ENCODE results near the gene TBC1D10B.

Gene TBC1D10B

DNA sequence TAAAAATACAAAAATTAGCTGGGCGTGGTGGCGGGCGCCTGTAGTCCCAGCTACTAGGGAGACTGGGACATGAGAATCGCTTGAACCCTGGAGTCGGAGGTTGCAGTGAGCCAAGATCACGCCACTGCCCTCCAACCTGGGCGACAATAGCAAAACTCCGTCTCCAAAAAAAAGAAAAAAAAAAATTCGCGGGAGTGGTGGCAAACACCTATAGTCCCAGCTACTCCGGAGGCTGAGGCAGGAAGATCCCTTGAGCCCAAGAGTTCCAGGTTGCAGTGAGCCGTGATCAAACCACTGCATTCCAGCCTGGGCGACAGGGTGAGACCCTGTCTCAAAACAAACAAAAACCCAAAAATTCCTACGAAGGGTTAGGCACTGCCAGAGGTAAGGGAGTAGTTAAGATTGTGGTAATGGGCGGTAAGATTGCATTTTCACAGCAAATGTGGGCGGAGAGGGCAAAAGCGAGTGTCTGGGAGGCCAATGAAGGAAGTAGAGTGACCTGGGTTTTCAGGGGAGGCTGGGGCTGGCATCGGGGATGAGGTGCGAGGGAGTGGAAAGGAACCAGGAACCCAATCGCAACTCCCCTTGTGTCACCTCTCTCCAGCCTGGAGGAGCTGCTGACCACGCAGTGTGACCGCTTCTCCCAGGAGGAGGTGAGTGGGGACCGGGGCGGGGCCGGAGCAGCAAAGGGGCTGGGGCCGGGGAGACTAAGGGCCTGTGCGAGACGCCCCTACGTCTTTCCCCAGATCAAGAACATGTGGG lies 6.9 kb upstream of the TBC1D10B start:
- peak overlapping the region; percentile 97 for H3K27ac ChIP-seq (ENCODE audit: extremely low read depth, low read depth, low read length)
- no peaks in the 10 kb centered on the region for H3K9me3 ChIP-seq (ENCODE audit: control insufficient read depth, insufficient read depth, low read depth, low read length)
- H3K36me3 ChIP-seq (ENCODE audit: control insufficient read depth in 2 of 2, insufficient read depth in 1 of 2, low read length in 2 of 2): peaks cover 0 to 8% of the 10 kb centered on the region in 2 experiments; a peak in 1 of 3 replicates
- peak overlapping the region; percentile 68 for H3K4me3 ChIP-seq (ENCODE audit: low read depth, low read length)
- no peaks in the 10 kb centered on the region for H3K4me1 ChIP-seq (ENCODE audit: control insufficient read depth, insufficient read depth, low read length)
- ChIA-PET CTCF (interaction anchor here (0.6 to 1.5 kb wide), 7 partner anchors 8 to 265 kb away, joined by 3 to 5 read pairs (median 3); partner anchors contain the start of gene ZNF48), POLR2A (interaction anchor here (0.6 to 3.2 kb wide), 9 partner anchors 8 to 404 kb away, joined by 3 to 19 read pairs (median 3); partner anchors contain the start of genes DCTPP1, TAOK2, ZNF48 and ZNF689)
- TF ChIP-seq ZNF654 (tag by site-specific recombination; IDR thresholded peaks at IDR 0.05; ENCODE audit: low read depth) (no peak), SETDB1 (IDR thresholded peaks at IDR 0.05; ENCODE audit: insufficient read length, low read length) (no peak), ZBTB20 (tag by site-specific recombination; IDR thresholded peaks at IDR 0.05) (peak; percentile 41; the same call in 1 of the 2 replicates), ZNF585B (tag by site-specific recombination; IDR thresholded peaks at IDR 0.05) (no peak), ZIC2 (tag by site-specific recombination; IDR thresholded peaks at IDR 0.05) (no peak), ZNF335 (tag by site-specific recombination; conservative IDR thresholded peaks at IDR 0.05) (peak; percentile 16; the same call in 1 of the 2 replicates), MYNN (tag by site-specific recombination; IDR thresholded peaks at IDR 0.05; ENCODE audit: borderline replicate concordance) (no peak), GLI4 (tag by site-specific recombination; IDR thresholded peaks at IDR 0.05) (0 out of 2 replicates have a peak, but pooled peaks have one; percentile 59), ZNF776 (tag by site-specific recombination; IDR thresholded peaks at IDR 0.05; ENCODE audit: borderline replicate concordance) (no peak), SP7 (tag by site-specific recombination; IDR thresholded peaks at IDR 0.05) (0 out of 2 replicates have a peak, but pooled peaks have one; percentile 44), ZNF394 (tag by site-specific recombination; IDR thresholded peaks at IDR 0.05; ENCODE audit: borderline replicate concordance) (peak; percentile 58; the same call in 1 of the 2 replicates), ZNF571 (tag by site-specific recombination; IDR thresholded peaks at IDR 0.05) (no peak), ZNF830 (tag by site-specific recombination; IDR thresholded peaks at IDR 0.05; ENCODE audit: low read depth) (no peak), ZNF623 (tag by site-specific recombination; IDR thresholded peaks at IDR 0.05) (peak; percentile 49), EGR2 (tag by site-specific recombination; IDR thresholded peaks at IDR 0.05; ENCODE audit: low read depth) (peak; percentile 89), ZNF837 (tag by site-specific recombination; IDR thresholded peaks at IDR 0.05) (no peak), ZNF843 (tag by site-specific recombination; IDR thresholded peaks at IDR 0.05) (0 out of 2 replicates have a peak, but pooled peaks have one; percentile 1), ZBTB48 (tag by site-specific recombination; IDR thresholded peaks at IDR 0.05) (peak; percentile 81)
- TF ChIP-seq, protein P1, sequence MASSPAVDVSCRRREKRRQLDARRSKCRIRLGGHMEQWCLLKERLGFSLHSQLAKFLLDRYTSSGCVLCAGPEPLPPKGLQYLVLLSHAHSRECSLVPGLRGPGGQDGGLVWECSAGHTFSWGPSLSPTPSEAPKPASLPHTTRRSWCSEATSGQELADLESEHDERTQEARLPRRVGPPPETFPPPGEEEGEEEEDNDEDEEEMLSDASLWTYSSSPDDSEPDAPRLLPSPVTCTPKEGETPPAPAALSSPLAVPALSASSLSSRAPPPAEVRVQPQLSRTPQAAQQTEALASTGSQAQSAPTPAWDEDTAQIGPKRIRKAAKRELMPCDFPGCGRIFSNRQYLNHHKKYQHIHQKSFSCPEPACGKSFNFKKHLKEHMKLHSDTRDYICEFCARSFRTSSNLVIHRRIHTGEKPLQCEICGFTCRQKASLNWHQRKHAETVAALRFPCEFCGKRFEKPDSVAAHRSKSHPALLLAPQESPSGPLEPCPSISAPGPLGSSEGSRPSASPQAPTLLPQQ (tag by site-specific recombination; IDR thresholded peaks at IDR 0.05): peak; percentile 8; the same call in 1 of the 2 replicates
- TF ChIP-seq, protein P2, sequence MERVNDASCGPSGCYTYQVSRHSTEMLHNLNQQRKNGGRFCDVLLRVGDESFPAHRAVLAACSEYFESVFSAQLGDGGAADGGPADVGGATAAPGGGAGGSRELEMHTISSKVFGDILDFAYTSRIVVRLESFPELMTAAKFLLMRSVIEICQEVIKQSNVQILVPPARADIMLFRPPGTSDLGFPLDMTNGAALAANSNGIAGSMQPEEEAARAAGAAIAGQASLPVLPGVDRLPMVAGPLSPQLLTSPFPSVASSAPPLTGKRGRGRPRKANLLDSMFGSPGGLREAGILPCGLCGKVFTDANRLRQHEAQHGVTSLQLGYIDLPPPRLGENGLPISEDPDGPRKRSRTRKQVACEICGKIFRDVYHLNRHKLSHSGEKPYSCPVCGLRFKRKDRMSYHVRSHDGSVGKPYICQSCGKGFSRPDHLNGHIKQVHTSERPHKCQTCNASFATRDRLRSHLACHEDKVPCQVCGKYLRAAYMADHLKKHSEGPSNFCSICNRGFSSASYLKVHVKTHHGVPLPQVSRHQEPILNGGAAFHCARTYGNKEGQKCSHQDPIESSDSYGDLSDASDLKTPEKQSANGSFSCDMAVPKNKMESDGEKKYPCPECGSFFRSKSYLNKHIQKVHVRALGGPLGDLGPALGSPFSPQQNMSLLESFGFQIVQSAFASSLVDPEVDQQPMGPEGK (tag by site-specific recombination; IDR thresholded peaks at IDR 0.05): peak; percentile 85; the same call in 1 of the 2 replicates
- TF ChIP-seq, protein P3, sequence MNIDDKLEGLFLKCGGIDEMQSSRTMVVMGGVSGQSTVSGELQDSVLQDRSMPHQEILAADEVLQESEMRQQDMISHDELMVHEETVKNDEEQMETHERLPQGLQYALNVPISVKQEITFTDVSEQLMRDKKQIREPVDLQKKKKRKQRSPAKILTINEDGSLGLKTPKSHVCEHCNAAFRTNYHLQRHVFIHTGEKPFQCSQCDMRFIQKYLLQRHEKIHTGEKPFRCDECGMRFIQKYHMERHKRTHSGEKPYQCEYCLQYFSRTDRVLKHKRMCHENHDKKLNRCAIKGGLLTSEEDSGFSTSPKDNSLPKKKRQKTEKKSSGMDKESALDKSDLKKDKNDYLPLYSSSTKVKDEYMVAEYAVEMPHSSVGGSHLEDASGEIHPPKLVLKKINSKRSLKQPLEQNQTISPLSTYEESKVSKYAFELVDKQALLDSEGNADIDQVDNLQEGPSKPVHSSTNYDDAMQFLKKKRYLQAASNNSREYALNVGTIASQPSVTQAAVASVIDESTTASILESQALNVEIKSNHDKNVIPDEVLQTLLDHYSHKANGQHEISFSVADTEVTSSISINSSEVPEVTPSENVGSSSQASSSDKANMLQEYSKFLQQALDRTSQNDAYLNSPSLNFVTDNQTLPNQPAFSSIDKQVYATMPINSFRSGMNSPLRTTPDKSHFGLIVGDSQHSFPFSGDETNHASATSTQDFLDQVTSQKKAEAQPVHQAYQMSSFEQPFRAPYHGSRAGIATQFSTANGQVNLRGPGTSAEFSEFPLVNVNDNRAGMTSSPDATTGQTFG (tag by site-specific recombination; IDR thresholded peaks at IDR 0.05; ENCODE audit: borderline replicate concordance): peak; percentile 55; the same call in 1 of the 2 replicates
- TF ChIP-seq, protein P4, sequence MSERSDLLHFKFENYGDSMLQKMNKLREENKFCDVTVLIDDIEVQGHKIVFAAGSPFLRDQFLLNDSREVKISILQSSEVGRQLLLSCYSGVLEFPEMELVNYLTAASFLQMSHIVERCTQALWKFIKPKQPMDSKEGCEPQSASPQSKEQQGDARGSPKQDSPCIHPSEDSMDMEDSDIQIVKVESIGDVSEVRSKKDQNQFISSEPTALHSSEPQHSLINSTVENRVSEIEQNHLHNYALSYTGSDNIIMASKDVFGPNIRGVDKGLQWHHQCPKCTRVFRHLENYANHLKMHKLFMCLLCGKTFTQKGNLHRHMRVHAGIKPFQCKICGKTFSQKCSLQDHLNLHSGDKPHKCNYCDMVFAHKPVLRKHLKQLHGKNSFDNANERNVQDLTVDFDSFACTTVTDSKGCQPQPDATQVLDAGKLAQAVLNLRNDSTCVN (tag by site-specific recombination; optimal IDR thresholded peaks at IDR 0.05): no peak
- TF ChIP-seq, protein P5, sequence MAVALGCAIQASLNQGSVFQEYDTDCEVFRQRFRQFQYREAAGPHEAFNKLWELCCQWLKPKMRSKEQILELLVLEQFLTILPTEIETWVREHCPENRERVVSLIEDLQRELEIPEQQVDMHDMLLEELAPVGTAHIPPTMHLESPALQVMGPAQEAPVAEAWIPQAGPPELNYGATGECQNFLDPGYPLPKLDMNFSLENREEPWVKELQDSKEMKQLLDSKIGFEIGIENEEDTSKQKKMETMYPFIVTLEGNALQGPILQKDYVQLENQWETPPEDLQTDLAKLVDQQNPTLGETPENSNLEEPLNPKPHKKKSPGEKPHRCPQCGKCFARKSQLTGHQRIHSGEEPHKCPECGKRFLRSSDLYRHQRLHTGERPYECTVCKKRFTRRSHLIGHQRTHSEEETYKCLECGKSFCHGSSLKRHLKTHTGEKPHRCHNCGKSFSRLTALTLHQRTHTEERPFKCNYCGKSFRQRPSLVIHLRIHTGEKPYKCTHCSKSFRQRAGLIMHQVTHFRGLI (tag by site-specific recombination; IDR thresholded peaks at IDR 0.05): no peak
- TF ChIP-seq, protein P6, sequence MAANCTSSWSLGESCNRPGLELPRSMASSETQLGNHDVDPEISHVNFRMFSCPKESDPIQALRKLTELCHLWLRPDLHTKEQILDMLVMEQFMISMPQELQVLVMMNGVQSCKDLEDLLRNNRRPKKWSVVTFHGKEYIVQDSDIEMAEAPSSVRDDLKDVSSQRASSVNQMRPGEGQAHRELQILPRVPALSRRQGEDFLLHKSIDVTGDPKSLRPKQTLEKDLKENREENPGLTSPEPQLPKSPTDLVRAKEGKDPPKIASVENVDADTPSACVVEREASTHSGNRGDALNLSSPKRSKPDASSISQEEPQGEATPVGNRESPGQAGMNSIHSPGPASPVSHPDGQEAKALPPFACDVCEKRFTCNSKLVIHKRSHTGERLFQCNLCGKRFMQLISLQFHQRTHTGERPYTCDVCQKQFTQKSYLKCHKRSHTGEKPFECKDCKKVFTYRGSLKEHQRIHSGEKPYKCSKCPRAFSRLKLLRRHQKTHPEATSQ (tag by site-specific recombination; IDR thresholded peaks at IDR 0.05): no peak
